CD14-positive monocyte (primary cell): ENCODE data around the gene LCNL1. TPM values are rescaled to one million over a fixed set of nuclear protein-coding genes. Genes with fewer than 3 reads are reported as not detected.
A peak's percentile ranks its signal among the peaks of the same experiment; 100 is the strongest.

Experiments used
- DNase-seq, 3 donors: peaks; one replicate each; pipeline ENCODE4 v3.0.0-alpha.2; 2011 to 2022
- H2AFZ ChIP-seq: 2 replicates; pipeline ENCODE4 v1.6.0; 2012; ENCODE audit warnings: mild to moderate bottlenecking, low read depth, low read length, inconsistent platforms; ENCODE audit not compliant: insufficient read depth, poor library complexity, severe bottlenecking
- H3K27ac ChIP-seq, 2 donors: 1 replicate in 1 of 2; 2 replicates in 1 of 2; pipeline ENCODE4 v1.5.1; 2012 to 2013; ENCODE audit warnings: low read length in 2 of 2, control low read depth in 1 of 2, inconsistent platforms in 1 of 2, low read depth in 1 of 2, mild to moderate bottlenecking in 1 of 2
- H3K27me3 ChIP-seq, 2 donors: one replicate each; pipeline versions ENCODE4 v1.6.0 to v1.6.1; 2011 to 2013; ENCODE audit warnings: low read length in 2 of 2; ENCODE audit not compliant: control insufficient read depth in 2 of 2, insufficient read depth in 2 of 2
- H3K36me3 ChIP-seq, 2 donors: replicated peaks in 1 of 2; 1 replicate in 1 of 2; 2 replicates in 1 of 2; pipeline versions ENCODE4 v1.5.1 to v1.6.1; 2012 to 2013; ENCODE audit warnings: low read length in 2 of 2, control low read depth in 1 of 2, inconsistent platforms in 1 of 2, mild to moderate bottlenecking in 1 of 2; ENCODE audit not compliant: insufficient read depth in 2 of 2, control insufficient read depth in 1 of 2
- H3K4me1 ChIP-seq, 2 donors: 1 replicate in 1 of 2; 2 replicates in 1 of 2; pipeline versions ENCODE4 v1.5.1 to v1.6.1; 2012 to 2013; ENCODE audit warnings: low read length in 2 of 2, control low read depth in 1 of 2, inconsistent platforms in 1 of 2, mild to moderate bottlenecking in 1 of 2, moderate library complexity in 1 of 2; ENCODE audit not compliant: insufficient read depth in 2 of 2, control insufficient read depth in 1 of 2
- H3K4me2 ChIP-seq: replicated peaks from 2 replicates; pipeline ENCODE3; 2012; ENCODE audit warnings: low read length, moderate library complexity, mild to moderate bottlenecking; ENCODE audit not compliant: poor library complexity, severe bottlenecking; ENCODE audit errors: extremely low read depth
- H3K4me3 ChIP-seq, 3 experiments: fragments of 200-600 bp in 1 of 3; sonication (generic) in 1 of 3; replicated peaks in 1 of 3; 1 replicate in 2 of 3; 2 replicates in 1 of 3; pipeline ENCODE4 v1.5.1; 2011 to 2013; ENCODE audit warnings: low read length in 3 of 3, mild to moderate bottlenecking in 3 of 3, control low read depth in 2 of 3, low read depth in 2 of 3, inconsistent platforms in 1 of 3, moderate library complexity in 1 of 3
- H3K79me2 ChIP-seq: 2 replicates; pipeline ENCODE4 v1.6.0; 2012; ENCODE audit warnings: mild to moderate bottlenecking, control low read depth, inconsistent platforms, low read length, moderate library complexity; ENCODE audit not compliant: insufficient read depth
- H3K9ac ChIP-seq: 2 replicates; pipeline ENCODE4 v1.6.0; 2017; ENCODE audit warnings: low read length, mild to moderate bottlenecking; ENCODE audit not compliant: insufficient read depth, poor library complexity, severe bottlenecking
- H3K9me3 ChIP-seq, 2 donors: replicated peaks in 1 of 2; 1 replicate in 1 of 2; 2 replicates in 1 of 2; pipeline versions ENCODE4 v1.5.1 to v1.6.1; 2012 to 2013; ENCODE audit warnings: low read length in 2 of 2, control low read depth in 1 of 2; ENCODE audit not compliant: control insufficient read depth in 1 of 2, insufficient read depth in 1 of 2
- H4K20me1 ChIP-seq: 2 replicates; pipeline ENCODE4 v1.6.0; 2012; ENCODE audit warnings: mild to moderate bottlenecking, low read length, control low read depth, moderate library complexity; ENCODE audit not compliant: insufficient read depth
- H3K27ac Mint-ChIP-seq, 7 donors: one replicate each; pipeline ENCODE4 v1.8.0; 2020; ENCODE audit warnings: mild to moderate bottlenecking in 7 of 7, mixed read lengths in 7 of 7, moderate library complexity in 6 of 7, inconsistent platforms in 2 of 7
- H3K27me3 Mint-ChIP-seq, 3 donors: one replicate each; pipeline ENCODE4 v1.8.0; 2021 to 2022; ENCODE audit warnings: low read depth in 3 of 3, mild to moderate bottlenecking in 3 of 3, mixed read lengths in 3 of 3, moderate library complexity in 3 of 3, inconsistent platforms in 1 of 3
- H3K36me3 Mint-ChIP-seq, 2 donors: one replicate each; pipeline ENCODE4 v1.8.0; 2020; ENCODE audit warnings: mixed read lengths in 2 of 2, inconsistent platforms in 1 of 2, mild to moderate bottlenecking in 1 of 2
- H3K4me1 Mint-ChIP-seq: one replicate; pipeline ENCODE4 v1.8.0; 2020; ENCODE audit warnings: mild to moderate bottlenecking, mixed read lengths
- H3K4me3 Mint-ChIP-seq, 2 donors: one replicate each; pipeline ENCODE4 v1.8.0; 2020; ENCODE audit warnings: mild to moderate bottlenecking in 2 of 2, mixed read lengths in 2 of 2, moderate library complexity in 1 of 2
- H3K9me3 Mint-ChIP-seq, 7 donors: one replicate each; pipeline ENCODE4 v1.8.0; 2020 to 2022; ENCODE audit warnings: mixed read lengths in 7 of 7, mild to moderate bottlenecking in 6 of 7, moderate library complexity in 6 of 7, inconsistent platforms in 2 of 7
- WGBS: methylation state at CpG from one replicate; pipeline ENCODE4 v1.1.5; 2013; ENCODE audit warnings: missing lambda C conversion rate; ENCODE audit not compliant: insufficient coverage; 5-methylcytosine and 5-hydroxymethylcytosine counted together
- intact Hi-C, 2 donors: fragments of 100-400 bp; cut with micrococcal nuclease; formaldehyde crosslinking; loops; one replicate each; pipeline versions ENCODE4 v1.15.0 to v1.15.1; 2023
- polyA plus RNA-seq, 3 donors: library from polyadenylated mRNA; depleted of rRNA in 1 of 3; unstranded in 2 of 3; stranded (reverse) in 1 of 3; fragments of 300-500 nt in 2 of 3; fragments of >200 nt in 1 of 3; fragmentation: Illumina TruSeq in 2 of 3; gene quantifications; 1 replicate in 2 of 3; 2 replicates in 1 of 3; pipeline ENCODE4 v1.2.3, GENCODE V29; 2012 to 2021
- TF ChIP-seq, protein P1 (sequence below): fragments of 200-600 bp; IDR thresholded peaks from one replicate; pipeline ENCODE4 v1.8.0; 2022; ENCODE audit warnings: antibody characterized with exemption, mild to moderate bottlenecking

The LCNL1 gene
- polyA plus RNA-seq, 3 donors = 0.04 TPM; not detected in 2

DNA sequence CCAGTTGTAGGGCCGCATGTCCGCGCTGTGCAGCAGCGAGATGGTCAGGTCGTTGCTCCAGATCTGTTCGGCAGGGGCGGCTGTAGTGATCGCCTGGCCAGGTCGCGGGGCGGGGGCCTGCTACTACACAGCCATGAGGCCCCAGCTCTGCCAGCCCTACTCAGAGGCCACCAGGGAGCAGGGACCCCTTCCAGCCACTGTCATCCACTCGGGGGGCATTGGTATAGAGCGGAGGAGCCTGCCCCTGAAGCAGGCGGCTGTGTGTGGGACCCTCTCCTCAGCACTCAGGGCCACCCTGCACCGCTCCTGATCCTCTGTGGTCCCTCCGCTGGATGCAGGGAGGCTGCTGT, 39.9 kb upstream of the LCNL1 start:
- intact Hi-C loops = loop anchor here (10.0 kb wide), 3 partner anchors 92 to 138 kb away; partner anchors contain the start of genes AJM1 (in 1 of the 2), FUT7 (in 1 of the 2), PHPT1 (in 1 of the 2) and RABL6 (in 1 of the 2)

DNA sequence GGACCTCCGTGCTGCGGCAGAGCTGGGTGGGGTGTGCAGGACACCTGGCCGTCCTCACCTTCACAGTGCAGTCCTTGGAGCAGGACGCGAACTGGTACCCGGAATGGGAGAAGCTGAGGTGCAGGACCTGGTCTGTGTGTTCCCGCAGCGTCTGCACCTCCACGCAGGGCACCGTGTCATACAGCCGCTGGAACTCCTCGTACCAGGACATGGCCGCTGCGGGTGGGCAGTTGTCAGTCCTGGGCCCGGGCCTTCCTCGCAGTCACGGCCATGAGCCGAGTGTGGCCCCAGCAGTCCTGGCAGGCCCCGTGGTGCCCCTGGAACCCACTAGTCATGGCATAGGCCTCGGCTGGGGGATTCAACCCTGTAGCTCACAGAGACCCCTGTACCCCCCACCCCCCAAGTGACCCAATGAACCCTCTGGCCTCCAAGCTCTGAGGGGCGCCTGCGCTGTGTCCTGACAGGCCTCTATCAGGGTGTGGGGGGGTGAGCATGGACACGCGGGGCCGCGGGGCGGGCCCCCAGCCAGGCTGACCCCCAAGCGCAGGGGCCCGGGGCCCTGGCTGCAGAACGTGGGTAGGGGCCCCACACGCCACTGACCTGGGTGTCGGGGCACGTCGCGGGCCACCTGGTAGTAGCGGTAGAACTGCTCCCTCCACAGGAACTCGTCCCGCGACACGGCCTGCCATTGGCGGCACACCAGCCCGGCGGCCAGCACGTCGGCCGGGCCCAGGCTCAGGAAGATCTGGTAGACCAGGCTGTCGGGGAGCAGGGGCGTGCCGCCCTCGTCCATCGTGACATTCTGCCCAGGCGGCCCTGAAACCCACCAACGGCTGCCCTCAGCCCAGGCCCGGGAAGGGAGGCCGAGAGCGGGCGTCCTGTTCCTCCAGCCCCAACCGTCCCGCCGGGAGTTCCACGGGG, 39.2 kb upstream of the LCNL1 start:
- Histone ChIP-seq H3K9me3 (no peaks in the 10 kb centered on the region), H3K27me3 (no peaks in the 10 kb centered on the region)
- intact Hi-C loops = loop anchor here (2.0 to 10.0 kb wide), 4 partner anchors 57 to 139 kb away; partner anchors contain the start of genes AJM1 (in 1 of the 2), FUT7 (in 1 of the 2), PHPT1 (in 1 of the 2) and RABL6 (in 1 of the 2)

More for the DNA sequence above, 39.9 kb upstream of the LCNL1 start:
- Histone ChIP-seq H3K9ac (no peak overlapping the region), H2AFZ (no peak overlapping the region), H3K4me3 (peak overlapping the region in 1 of 3 experiments; percentile 79), H3K9me3 (no peaks in the 10 kb centered on the region), H3K79me2 (peaks cover 20% of the 10 kb centered on the region), H3K27me3 (no peaks in the 10 kb centered on the region), H3K4me1 (peaks cover 12 to 21% of the 10 kb centered on the region in 2 donors), H3K27ac (peak overlapping the region in 1 of 2 donors; percentile 80), H3K4me2 (peak overlapping the region; percentile 93), H3K36me3 (peaks cover 39 to 44% of the 10 kb centered on the region in 2 donors), H4K20me1 (peaks cover 49% of the 10 kb centered on the region)
- 97% methylated on average over 14 of the region's 16 CpGs for WGBS
- Mint-ChIP-seq H3K4me3 (peak overlapping the region in 1 of 2 donors; percentile 65), H3K36me3 (peaks cover 26 to 44% of the 10 kb centered on the region in 2 donors), H3K27ac (no peak overlapping the region), H3K27me3 (peaks cover 0 to 6% (median 4%) of the 10 kb centered on the region in 3 donors), H3K4me1 (peaks cover 16% of the 10 kb centered on the region), H3K9me3 (peaks cover 0 to 2% (median 0%) of the 10 kb centered on the region in 7 donors)
- no peak for DNase-seq
- TF ChIP-seq, protein P1, sequence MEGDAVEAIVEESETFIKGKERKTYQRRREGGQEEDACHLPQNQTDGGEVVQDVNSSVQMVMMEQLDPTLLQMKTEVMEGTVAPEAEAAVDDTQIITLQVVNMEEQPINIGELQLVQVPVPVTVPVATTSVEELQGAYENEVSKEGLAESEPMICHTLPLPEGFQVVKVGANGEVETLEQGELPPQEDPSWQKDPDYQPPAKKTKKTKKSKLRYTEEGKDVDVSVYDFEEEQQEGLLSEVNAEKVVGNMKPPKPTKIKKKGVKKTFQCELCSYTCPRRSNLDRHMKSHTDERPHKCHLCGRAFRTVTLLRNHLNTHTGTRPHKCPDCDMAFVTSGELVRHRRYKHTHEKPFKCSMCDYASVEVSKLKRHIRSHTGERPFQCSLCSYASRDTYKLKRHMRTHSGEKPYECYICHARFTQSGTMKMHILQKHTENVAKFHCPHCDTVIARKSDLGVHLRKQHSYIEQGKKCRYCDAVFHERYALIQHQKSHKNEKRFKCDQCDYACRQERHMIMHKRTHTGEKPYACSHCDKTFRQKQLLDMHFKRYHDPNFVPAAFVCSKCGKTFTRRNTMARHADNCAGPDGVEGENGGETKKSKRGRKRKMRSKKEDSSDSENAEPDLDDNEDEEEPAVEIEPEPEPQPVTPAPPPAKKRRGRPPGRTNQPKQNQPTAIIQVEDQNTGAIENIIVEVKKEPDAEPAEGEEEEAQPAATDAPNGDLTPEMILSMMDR = no peak

More for the DNA sequence above, 39.2 kb upstream of the LCNL1 start:
- Histone ChIP-seq H3K79me2 (peaks cover 20% of the 10 kb centered on the region), H3K4me3 (peak overlapping the region; percentile 79 to 86 (median 79)), H3K36me3 (peaks cover 39 to 42% of the 10 kb centered on the region in 2 donors), H3K27ac (peak overlapping the region; percentile 47 to 80), H4K20me1 (peaks cover 49% of the 10 kb centered on the region), H2AFZ (peak overlapping the region; percentile 43), H3K4me1 (peaks cover 12 to 25% of the 10 kb centered on the region in 2 donors), H3K4me2 (peak overlapping the region; percentile 93), H3K9ac (peak overlapping the region; percentile 80)
- peaks cover 26 to 44% of the 10 kb centered on the region in 2 donors for H3K36me3 Mint-ChIP-seq
- H3K4me1 Mint-ChIP-seq = peaks cover 17% of the 10 kb centered on the region
- DNase-seq = peak in 1 of 3 donors; percentile 5
- H3K27me3 Mint-ChIP-seq = peaks cover 0 to 6% (median 4%) of the 10 kb centered on the region in 3 donors
- H3K27ac Mint-ChIP-seq = peak overlapping the region in 6 of 7 donors; percentile 30 to 66 (median 54)
- peaks cover 0 to 2% (median 0%) of the 10 kb centered on the region in 7 donors for H3K9me3 Mint-ChIP-seq
- H3K4me3 Mint-ChIP-seq = peak overlapping the region; percentile 73 to 83
- 29% methylated on average over 56 of the region's 61 CpGs for WGBS
- TF ChIP-seq, protein P1 = no peak
